Liver (tissue), 9 donors: ENCODE results near the gene CLIP1. TPM values are rescaled to one million over a fixed set of nuclear protein-coding genes. Genes with fewer than 3 reads are reported as not detected.
"Not testable (repeated sequence)": the region's sequence is repeated elsewhere in the genome, so short reads cannot be mapped to it uniquely, and the experiment has no call there.

Experiments
- DNase-seq: peaks from one replicate; pipeline ENCODE4 v3.0.0-alpha.2; 2017; ENCODE audit warnings: low spot score
- H3K27ac ChIP-seq, 2 donors: one replicate each; pipeline ENCODE4 v1.7.0; 2013; ENCODE audit warnings: inconsistent platforms in 2 of 2, low read length in 2 of 2, control low read depth in 1 of 2, low read depth in 1 of 2, mild to moderate bottlenecking in 1 of 2
- H3K27me3 ChIP-seq, 4 donors: one replicate each; pipeline versions ENCODE4 v1.6.1 to v1.7.0; 2013; ENCODE audit warnings: low read length in 3 of 4, inconsistent platforms in 1 of 4, mild to moderate bottlenecking in 1 of 4, moderate library complexity in 1 of 4; ENCODE audit not compliant: control insufficient read depth in 4 of 4, insufficient read depth in 4 of 4
- H3K36me3 ChIP-seq, 4 donors: one replicate each; pipeline versions ENCODE4 v1.6.1 to v1.7.0; 2013; ENCODE audit warnings: low read length in 3 of 4, mild to moderate bottlenecking in 3 of 4, low read depth in 1 of 4, moderate library complexity in 1 of 4; ENCODE audit not compliant: control insufficient read depth in 4 of 4, insufficient read depth in 3 of 4
- H3K4me1 ChIP-seq, 4 donors: one replicate each; pipeline versions ENCODE4 v1.6.1 to v1.7.0; 2013; ENCODE audit warnings: low read length in 3 of 4, mild to moderate bottlenecking in 3 of 4, moderate library complexity in 1 of 4; ENCODE audit not compliant: control insufficient read depth in 4 of 4, insufficient read depth in 4 of 4
- H3K4me3 ChIP-seq, 3 donors: one replicate each; pipeline versions ENCODE4 v1.6.1 to v1.7.0; 2013; ENCODE audit warnings: low read length in 3 of 3, control low read depth in 1 of 3, low read depth in 1 of 3, mild to moderate bottlenecking in 1 of 3
- H3K9ac ChIP-seq, 2 donors: one replicate each; pipeline ENCODE4 v1.7.0; 2013; ENCODE audit warnings: low read length in 2 of 2, mild to moderate bottlenecking in 2 of 2, moderate library complexity in 2 of 2, control low read depth in 1 of 2, low read depth in 1 of 2
- H3K9me3 ChIP-seq, 4 donors: one replicate each; pipeline versions ENCODE4 v1.6.1 to v1.7.0; 2013; ENCODE audit warnings: low read length in 3 of 4; ENCODE audit not compliant: control insufficient read depth in 4 of 4
- EGR1 ChIP-seq, 2 donors: IDR thresholded peaks; 2 replicates each; pipeline ENCODE4 v1.6.1; 2016 to 2018; ENCODE audit warnings: antibody characterized with exemption in 2 of 2, low read depth in 2 of 2
- FOXA1 ChIP-seq: IDR thresholded peaks from 2 replicates; pipeline ENCODE4 v1.6.1; 2016; ENCODE audit warnings: antibody characterized with exemption
- FOXA2 ChIP-seq: IDR thresholded peaks from 2 replicates; pipeline ENCODE4 v1.6.1; 2016; ENCODE audit warnings: antibody characterized with exemption
- GABPA ChIP-seq, 2 donors: IDR thresholded peaks in 1 of 2; conservative IDR thresholded peaks in 1 of 2; 2 replicates each; pipeline ENCODE4 v1.6.1; 2016; ENCODE audit warnings: antibody characterized with exemption in 2 of 2, mild to moderate bottlenecking in 1 of 2, moderate library complexity in 1 of 2
- HNF4A ChIP-seq, 2 donors: conservative IDR thresholded peaks; 2 replicates each; pipeline ENCODE4 v1.6.1; 2016; ENCODE audit warnings: antibody characterized with exemption in 2 of 2, mild to moderate bottlenecking in 2 of 2
- HNF4G ChIP-seq: IDR thresholded peaks from 2 replicates; pipeline ENCODE4 v1.6.1; 2016; ENCODE audit warnings: antibody characterized with exemption
- JUND ChIP-seq, 2 donors: IDR thresholded peaks; 2 replicates each; pipeline ENCODE4 v1.6.1; 2016; ENCODE audit warnings: antibody characterized with exemption in 2 of 2
- MAX ChIP-seq: IDR thresholded peaks from 2 replicates; pipeline ENCODE4 v1.6.1; 2016; ENCODE audit warnings: antibody characterized with exemption
- NR2F2 ChIP-seq: IDR thresholded peaks from 2 replicates; pipeline ENCODE4 v1.6.1; 2016; ENCODE audit warnings: antibody characterized with exemption
- RAD21 ChIP-seq, 2 donors: IDR thresholded peaks; 2 replicates each; pipeline ENCODE4 v1.6.1; 2016; ENCODE audit warnings: antibody characterized with exemption in 2 of 2, mild to moderate bottlenecking in 2 of 2
- REST ChIP-seq: IDR thresholded peaks from 2 replicates; pipeline ENCODE4 v1.6.1; 2016; ENCODE audit warnings: antibody characterized with exemption, mild to moderate bottlenecking
- RXRA ChIP-seq, 2 donors: IDR thresholded peaks; 2 replicates each; pipeline ENCODE4 v1.6.1; 2017 to 2018; ENCODE audit warnings: antibody characterized with exemption in 2 of 2, mild to moderate bottlenecking in 1 of 2
- SP1 ChIP-seq: IDR thresholded peaks from 2 replicates; pipeline ENCODE4 v1.6.1; 2018; ENCODE audit warnings: antibody characterized with exemption, mild to moderate bottlenecking
- TAF1 ChIP-seq: conservative IDR thresholded peaks from 2 replicates; pipeline ENCODE4 v1.6.1; 2016; ENCODE audit warnings: antibody characterized with exemption, mild to moderate bottlenecking
- YY1 ChIP-seq: IDR thresholded peaks from 2 replicates; pipeline ENCODE4 v1.6.1; 2016; ENCODE audit warnings: antibody characterized with exemption, mild to moderate bottlenecking
- ZBTB33 ChIP-seq: IDR thresholded peaks from 2 replicates; pipeline ENCODE4 v1.6.1; 2016; ENCODE audit warnings: antibody characterized with exemption
- WGBS: extraction: QIAGEN DNeasy Blood & Tissue Kit; methylation state at CpG from one replicate; pipeline ENCODE4 v1.1.7; 2013; 5-methylcytosine and 5-hydroxymethylcytosine counted together
- polyA plus RNA-seq, 2 donors: library from polyadenylated mRNA; stranded (reverse) in 1 of 2; unstranded in 1 of 2; fragments of 200-250 nt in 1 of 2; fragments of >200 nt in 1 of 2; fragmentation: Nextera tagmentation in 1 of 2; extraction: Ambion mirVana in 1 of 2; gene quantifications; one replicate each; pipeline versions ENCODE4 v1.2.1 to v1.2.3, GENCODE V29; 2013 to 2015
- total RNA-seq, 2 donors: library from RNA; depleted of rRNA; stranded (reverse); fragments of >200 nt; gene quantifications; one replicate each; pipeline ENCODE4 v1.2.3, GENCODE V29; 2014
- TF ChIP-seq, protein P1 (sequence below): IDR thresholded peaks from 2 replicates; pipeline ENCODE4 v1.6.1; 2016; ENCODE audit warnings: antibody characterized with exemption
- donor health status: healthy.
- donor health status: healthy.
- donor health status: healthy.
- donor health status: healthy.
- donor health status: healthy.

The CLIP1 gene
- total and polyA plus RNA-seq, 4 donors = 13.0 to 41.9 (median 26.0) TPM

- Histone ChIP-seq H3K4me3 (no peak overlapping the region), H3K27me3 (no peaks in the 10 kb centered on the region), H3K9me3 (no peaks in the 10 kb centered on the region), H3K9ac (peak overlapping the region in 1 of 2 donors; percentile 38), H3K4me1 (peaks cover 0 to 6% (median 2%) of the 10 kb centered on the region in 4 donors), H3K27ac (peak overlapping the region; percentile 36 to 46), H3K36me3 (peaks cover 2 to 28% (median 10%) of the 10 kb centered on the region in 4 donors)
- WGBS = 50% methylated on average over 8 of the region's 8 CpGs
- DNase-seq = no peak
- TF ChIP-seq TAF1 (no peak), SP1 (peak; percentile 7), HNF4G (no peak), NR2F2 (peak; percentile 83), RXRA (IDR thresholded peaks at IDR 0.05) (peak in 1 of 2 donors; percentile 28), RAD21 (IDR thresholded peaks at IDR 0.05) (no peak), EGR1 (IDR thresholded peaks at IDR 0.05; ENCODE audit: low read depth in 2 of 2) (no peak), REST (no peak), FOXA2 (no peak)
Measured at GRCh38 chr12:122371475-122372045, 50.9 kb downstream of the CLIP1 start.

DNA sequence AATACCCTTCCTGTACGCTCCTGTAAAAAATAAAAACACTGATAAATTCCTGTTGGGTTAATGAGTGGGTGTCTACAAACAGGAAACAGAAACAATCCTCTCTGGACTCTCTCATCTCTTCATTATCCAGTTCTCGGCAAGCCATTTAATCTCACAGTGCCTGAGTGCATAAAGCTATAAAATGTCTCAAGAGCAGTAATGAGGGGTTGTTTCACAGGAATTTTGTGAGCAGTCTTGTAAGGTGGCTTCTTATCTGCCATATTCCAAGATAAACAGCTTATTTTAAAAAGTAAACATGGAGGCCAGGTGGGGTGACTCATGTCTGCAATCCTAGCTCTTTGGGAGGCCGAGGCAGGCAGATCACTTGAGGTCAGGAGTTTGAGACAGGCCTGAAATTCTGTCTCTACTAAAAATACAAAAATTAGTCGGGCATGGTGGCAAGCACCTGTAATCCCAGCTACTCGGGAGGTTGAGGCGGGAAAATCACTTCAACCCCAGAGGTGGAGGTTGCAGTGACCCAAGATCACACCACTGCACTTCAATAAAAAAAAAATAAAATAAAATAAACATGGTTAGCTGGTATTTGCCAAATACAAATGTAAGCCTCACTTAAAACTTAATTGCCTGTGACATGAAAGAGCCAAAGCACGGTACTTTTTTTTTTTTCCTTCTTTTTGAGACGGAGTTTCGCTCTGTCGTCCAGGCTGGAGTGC is 54.0 kb downstream of the CLIP1 start:
- Histone ChIP-seq H3K4me1 (peaks cover 0 to 9% (median 2%) of the 10 kb centered on the region in 4 donors), H3K4me3 (no peak overlapping the region), H3K9ac (no peak overlapping the region), H3K27me3 (no peaks in the 10 kb centered on the region), H3K36me3 (peaks cover 2 to 23% (median 6%) of the 10 kb centered on the region in 4 donors), H3K27ac (peak overlapping the region in 1 of 2 donors; percentile 41), H3K9me3 (no peaks in the 10 kb centered on the region)
- TF ChIP-seq REST = no peak
- TF ChIP-seq, protein P1, sequence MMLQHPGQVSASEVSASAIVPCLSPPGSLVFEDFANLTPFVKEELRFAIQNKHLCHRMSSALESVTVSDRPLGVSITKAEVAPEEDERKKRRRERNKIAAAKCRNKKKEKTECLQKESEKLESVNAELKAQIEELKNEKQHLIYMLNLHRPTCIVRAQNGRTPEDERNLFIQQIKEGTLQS = no peak
- no peak for TF ChIP-seq FOXA2
- TF ChIP-seq JUND (IDR thresholded peaks at IDR 0.05) = no peak
- TF ChIP-seq FOXA1 = no peak
- no peak for TF ChIP-seq NR2F2
- TF ChIP-seq HNF4A (conservative IDR thresholded peaks at IDR 0.05) = no peak
- TF ChIP-seq RAD21 (IDR thresholded peaks at IDR 0.05) = no peak
- TF ChIP-seq RXRA (IDR thresholded peaks at IDR 0.05) = no peak
- TF ChIP-seq YY1 = no peak
- TF ChIP-seq GABPA (IDR thresholded peaks at IDR 0.05 in 1 of 2, conservative IDR thresholded peaks at IDR 0.05 in 1 of 2) = no peak
- TF ChIP-seq EGR1 (IDR thresholded peaks at IDR 0.05; ENCODE audit: low read depth in 2 of 2) = no peak
- TF ChIP-seq MAX = no peak
- no peak for TF ChIP-seq ZBTB33
- 72% methylated on average over 10 of the region's 10 CpGs for whole genome bisulfite sequencing
- DNase-seq = no peak

- H3K4me3 ChIP-seq, H3K27me3 ChIP-seq, DNase-seq, H3K27ac ChIP-seq, H3K4me1 ChIP-seq, H3K9me3 ChIP-seq, H3K9ac ChIP-seq: not testable (repeated sequence)
- H3K36me3 ChIP-seq = peaks cover 0 to 31% (median 8%) of the 10 kb centered on the region in 4 donors
Measured at GRCh38 chr12:122367632-122368031, 54.8 kb downstream of the CLIP1 start.
